NCI-H446 (cell line): ENCODE measurements around the gene TAS2R14.

Experiments
- DNase-seq, 2 experiments: peaks; one replicate each; lab custom pipeline; 2025; lab: John Stamatoyannopoulos, UW

TAS2R14 gene

GRCh38 chr12:10904686-10905085, 34.4 kb downstream of the TAS2R14 start:
- no peak for DNase-seq

- DNase-seq: no peak
Observed at GRCh38 chr12:10901427-10901826, 37.6 kb downstream of the TAS2R14 start.

- DNase-seq: no peak
Observed at GRCh38 chr12:10900972-10901371, 38.1 kb downstream of the TAS2R14 start.

GRCh38 chr12:10900530-10900929, 38.5 kb downstream of the TAS2R14 start:
- DNase-seq: no peak

- DNase-seq: no peak
Observed at GRCh38 chr12:10896854-10897253, 42.2 kb downstream of the TAS2R14 start.

- DNase-seq: no peak
Observed at GRCh38 chr12:10891937-10892336, 47.1 kb downstream of the TAS2R14 start.

GRCh38 chr12:10889226-10889625, 49.8 kb downstream of the TAS2R14 start:
- DNase-seq: no peak
